ENCODE data around the gene OIP5.

The OIP5 gene

GRCh38 chr15:41350057-41350717, 17.8 kb upstream of the OIP5 start:
- no peak overlapping the region for H3K9ac ChIP-seq (ENCODE audit: low read length)
- H3K9me3 ChIP-seq (ENCODE audit: insufficient read depth, low read length) = no peaks in the 10 kb centered on the region
- TF ChIP-seq, protein P1, sequence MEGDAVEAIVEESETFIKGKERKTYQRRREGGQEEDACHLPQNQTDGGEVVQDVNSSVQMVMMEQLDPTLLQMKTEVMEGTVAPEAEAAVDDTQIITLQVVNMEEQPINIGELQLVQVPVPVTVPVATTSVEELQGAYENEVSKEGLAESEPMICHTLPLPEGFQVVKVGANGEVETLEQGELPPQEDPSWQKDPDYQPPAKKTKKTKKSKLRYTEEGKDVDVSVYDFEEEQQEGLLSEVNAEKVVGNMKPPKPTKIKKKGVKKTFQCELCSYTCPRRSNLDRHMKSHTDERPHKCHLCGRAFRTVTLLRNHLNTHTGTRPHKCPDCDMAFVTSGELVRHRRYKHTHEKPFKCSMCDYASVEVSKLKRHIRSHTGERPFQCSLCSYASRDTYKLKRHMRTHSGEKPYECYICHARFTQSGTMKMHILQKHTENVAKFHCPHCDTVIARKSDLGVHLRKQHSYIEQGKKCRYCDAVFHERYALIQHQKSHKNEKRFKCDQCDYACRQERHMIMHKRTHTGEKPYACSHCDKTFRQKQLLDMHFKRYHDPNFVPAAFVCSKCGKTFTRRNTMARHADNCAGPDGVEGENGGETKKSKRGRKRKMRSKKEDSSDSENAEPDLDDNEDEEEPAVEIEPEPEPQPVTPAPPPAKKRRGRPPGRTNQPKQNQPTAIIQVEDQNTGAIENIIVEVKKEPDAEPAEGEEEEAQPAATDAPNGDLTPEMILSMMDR (IDR thresholded peaks at IDR 0.05; ENCODE audit: low read depth, low read length) = no peak
- TF ChIP-seq EZH2phosphoT487 (IDR thresholded peaks at IDR 0.05; ENCODE audit: low read depth) = no peak
- H3K27ac ChIP-seq (ENCODE audit: low read length) = no peak overlapping the region
- no peaks in the 10 kb centered on the region for H3K27me3 ChIP-seq (ENCODE audit: low read depth, low read length)
- H3K4me1 ChIP-seq (ENCODE audit: low read length) = no peaks in the 10 kb centered on the region
- no peak overlapping the region for H2AFZ ChIP-seq (ENCODE audit: low read depth, low read length)
- no peak overlapping the region for H3K4me2 ChIP-seq (ENCODE audit: low read length)
- peaks cover 55% of the 10 kb centered on the region for H3K36me3 ChIP-seq (replicated peaks; ENCODE audit: low read depth, low read length)
- H4K20me1 ChIP-seq (ENCODE audit: insufficient read depth, low read length) = no peaks in the 10 kb centered on the region
- peaks cover 30% of the 10 kb centered on the region for H3K79me2 ChIP-seq (ENCODE audit: low read length)
- H3K4me3 ChIP-seq (ENCODE audit: low read length) = no peak overlapping the region

GRCh38 chr15:41347236-41347635, 14.8 kb upstream of the OIP5 start:
- Histone ChIP-seq H4K20me1 (ENCODE audit: insufficient read depth, low read length) (peaks cover 6% of the 10 kb centered on the region), H3K9ac (ENCODE audit: low read length) (no peak overlapping the region), H3K36me3 (replicated peaks; ENCODE audit: low read depth, low read length) (peaks cover 55% of the 10 kb centered on the region), H3K4me3 (ENCODE audit: low read length) (no peak overlapping the region), H3K9me3 (ENCODE audit: insufficient read depth, low read length) (no peaks in the 10 kb centered on the region), H3K27me3 (ENCODE audit: low read depth, low read length) (no peaks in the 10 kb centered on the region), H2AFZ (ENCODE audit: low read depth, low read length) (no peak overlapping the region), H3K4me1 (ENCODE audit: low read length) (no peaks in the 10 kb centered on the region), H3K4me2 (ENCODE audit: low read length) (no peak overlapping the region), H3K79me2 (ENCODE audit: low read length) (peaks cover 54% of the 10 kb centered on the region), H3K27ac (ENCODE audit: low read length) (no peak overlapping the region)
- no peak for TF ChIP-seq EZH2phosphoT487 (IDR thresholded peaks at IDR 0.05; ENCODE audit: low read depth)
- TF ChIP-seq, protein P1 (IDR thresholded peaks at IDR 0.05; ENCODE audit: low read depth, low read length) = no peak

- H3K4me2 ChIP-seq (ENCODE audit: low read length) = no peak overlapping the region
- no peak for TF ChIP-seq EZH2phosphoT487 (IDR thresholded peaks at IDR 0.05; ENCODE audit: low read depth)
- TF ChIP-seq, protein P1 (IDR thresholded peaks at IDR 0.05; ENCODE audit: low read depth, low read length) = no peak
- H2AFZ ChIP-seq (ENCODE audit: low read depth, low read length) = no peak overlapping the region
- H3K36me3 ChIP-seq (replicated peaks; ENCODE audit: low read depth, low read length) = peaks cover 65% of the 10 kb centered on the region
- H3K4me1 ChIP-seq (ENCODE audit: low read length) = no peaks in the 10 kb centered on the region
- H4K20me1 ChIP-seq (ENCODE audit: insufficient read depth, low read length) = peaks cover 57% of the 10 kb centered on the region
- H3K4me3 ChIP-seq (ENCODE audit: low read length) = no peak overlapping the region
- no peak overlapping the region for H3K27ac ChIP-seq (ENCODE audit: low read length)
- H3K79me2 ChIP-seq (ENCODE audit: low read length) = peaks cover 97% of the 10 kb centered on the region
- H3K9me3 ChIP-seq (ENCODE audit: insufficient read depth, low read length) = no peaks in the 10 kb centered on the region
- no peaks in the 10 kb centered on the region for H3K27me3 ChIP-seq (ENCODE audit: low read depth, low read length)
- H3K9ac ChIP-seq (ENCODE audit: low read length) = no peak overlapping the region
Measured at GRCh38 chr15:41341519-41341918, 9.1 kb upstream of the OIP5 start.

DNA sequence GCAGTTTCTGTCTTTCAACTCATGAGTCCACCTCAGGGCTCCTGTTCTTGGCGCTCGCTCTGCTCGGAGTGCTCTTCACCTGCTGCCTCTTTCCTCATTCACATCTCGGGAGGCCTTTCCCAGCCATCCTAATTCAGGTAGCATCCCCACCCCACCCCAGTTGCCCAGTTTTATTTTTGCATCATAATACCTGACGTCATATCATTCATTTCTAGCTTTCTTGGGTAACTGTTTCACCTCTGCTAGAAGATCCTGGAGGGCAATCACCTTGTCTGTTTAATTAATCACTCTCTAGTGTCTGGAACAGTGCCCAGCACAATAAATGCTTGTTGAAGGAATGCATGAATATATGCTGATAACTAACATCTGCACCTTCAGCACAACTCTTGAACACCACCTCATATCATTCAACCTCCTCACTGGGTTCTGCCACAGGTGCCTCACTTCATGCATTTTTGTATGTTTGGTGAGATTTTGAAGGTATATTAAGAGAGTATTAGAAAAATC, 7.9 kb upstream of the OIP5 start:
- Histone ChIP-seq H3K27me3 (ENCODE audit: low read depth, low read length) (no peaks in the 10 kb centered on the region), H3K9ac (ENCODE audit: low read length) (no peak overlapping the region), H3K27ac (ENCODE audit: low read length) (no peak overlapping the region), H3K9me3 (ENCODE audit: insufficient read depth, low read length) (no peaks in the 10 kb centered on the region), H3K4me1 (ENCODE audit: low read length) (no peaks in the 10 kb centered on the region), H3K4me2 (ENCODE audit: low read length) (no peak overlapping the region), H3K79me2 (ENCODE audit: low read length) (peaks cover 95% of the 10 kb centered on the region), H4K20me1 (ENCODE audit: insufficient read depth, low read length) (peaks cover 61% of the 10 kb centered on the region), H3K4me3 (ENCODE audit: low read length) (no peak overlapping the region), H3K36me3 (replicated peaks; ENCODE audit: low read depth, low read length) (peaks cover 62% of the 10 kb centered on the region), H2AFZ (ENCODE audit: low read depth, low read length) (no peak overlapping the region)
- TF ChIP-seq EZH2phosphoT487 (IDR thresholded peaks at IDR 0.05; ENCODE audit: low read depth) = no peak
- TF ChIP-seq, protein P1 (IDR thresholded peaks at IDR 0.05; ENCODE audit: low read depth, low read length) = no peak

Data from OCI-LY3 (cell line).